Heart left ventricle (tissue), 16 donors: ENCODE data around the gene ELOF1. TPM values are rescaled to one million over a fixed set of nuclear protein-coding genes. Genes with fewer than 3 reads are reported as not detected.

Experiments used
- ATAC-seq, 4 donors: fragments of 200-7000 bp; cut with Tn5 transposase; one replicate each; pipeline ENCODE4 v1.9.1; 2020 to 2022; ENCODE audit warnings: moderate library complexity in 4 of 4, mild to moderate bottlenecking in 3 of 4, moderate number of reproducible peaks in 1 of 4
- DNase-seq, 5 donors: peaks; one replicate each; pipeline ENCODE4 v3.0.0-alpha.2; 2020
- H3K27ac ChIP-seq, 12 donors: fragments of 200-600 bp; sonication (generic) in 4 of 12; one replicate each; pipeline versions ENCODE4 v1.5.0 to v1.8.0; 2016 to 2022; ENCODE audit warnings: mild to moderate bottlenecking in 2 of 12
- H3K27me3 ChIP-seq, 9 donors: fragments of 200-600 bp; sonication (generic) in 2 of 9; one replicate each; pipeline versions ENCODE4 v1.5.1 to v1.8.0; 2016 to 2022; ENCODE audit warnings: mild to moderate bottlenecking in 3 of 9
- H3K36me3 ChIP-seq, 9 donors: fragments of 200-600 bp; sonication (generic) in 2 of 9; one replicate each; pipeline versions ENCODE4 v1.5.0 to v1.8.0; 2018 to 2022; ENCODE audit warnings: mild to moderate bottlenecking in 2 of 9
- H3K4me1 ChIP-seq, 12 donors: fragments of 200-600 bp; sonication (generic) in 4 of 12; one replicate each; pipeline versions ENCODE4 v1.5.0 to v1.8.0; 2016 to 2022; ENCODE audit warnings: mild to moderate bottlenecking in 3 of 12
- H3K4me3 ChIP-seq, 12 donors: fragments of 200-600 bp; sonication (generic) in 4 of 12; one replicate each; pipeline versions ENCODE4 v1.5.0 to v1.8.0; 2017 to 2022; ENCODE audit warnings: mild to moderate bottlenecking in 9 of 12, moderate library complexity in 4 of 12
- H3K9me3 ChIP-seq, 12 donors: fragments of 200-600 bp; sonication (generic) in 4 of 12; one replicate each; pipeline versions ENCODE4 v1.5.0 to v1.8.0; 2016 to 2022; ENCODE audit warnings: mild to moderate bottlenecking in 1 of 12
- CTCF ChIP-seq, 12 donors: fragments of 200-600 bp; sonication (generic) in 4 of 12; IDR thresholded peaks; one replicate each; pipeline versions ENCODE4 v1.5.0 to v1.8.0; 2018 to 2022; ENCODE audit warnings: antibody characterized with exemption in 12 of 12, mild to moderate bottlenecking in 5 of 12
- POLR2A ChIP-seq, 2 donors: fragments of 450-650 bp; IDR thresholded peaks; one replicate each; pipeline ENCODE4 v1.6.1; 2017; ENCODE audit warnings: antibody characterized with exemption in 2 of 2, mild to moderate bottlenecking in 2 of 2, moderate library complexity in 2 of 2
- WGBS, 4 donors: extraction: QIAGEN DNeasy Blood & Tissue Kit in 2 of 4; methylation state at CpG; one replicate each; pipeline versions ENCODE4 v1.1.5 to v1.1.7; 2013 to 2018; 5-methylcytosine and 5-hydroxymethylcytosine counted together
- intact Hi-C, 10 donors: fragments of 100-400 bp; cut with DNase I; formaldehyde crosslinking; loops; one replicate each; pipeline versions ENCODE4 v1.11.1 to v1.14.2; 2022
- polyA plus RNA-seq, 2 donors: library from polyadenylated mRNA; stranded (reverse); fragments of 200-250 nt; gene quantifications; one replicate each; pipeline ENCODE4 v1.2.3, GENCODE V29; 2013
- total RNA-seq, 9 donors: library from RNA; depleted of rRNA in 2 of 9; stranded (reverse); fragments of >200 nt in 2 of 9; fragmentation: NEBNext Ultra II Directional in 3 of 9; extraction: Animal tissue kit (Norgen Biotek cat#: 25700) in 3 of 9; gene quantifications; one replicate each; pipeline versions ENCODE4 v1.1.0 to v1.2.4, GENCODE V29; 2016 to 2023
- donor health status: ischemic (EF 13 %, LVEDD 7.1; RV severe dilation, severe dysfunction).
- donor health status: healthy with polysubstance abuse.
- donor health status: DM: no; HTN: yes; CAD: no.
- donor health status: DM: no; HTN: no; CAD: no.
- donor health status: ischemic (EF 25% LVEDD 6.9; RV normal size, moderate dysfunction).
- donor health status: ischemic (EF 25% LVEDD 5.7; RV mildly dilated, moderate dysfunction).
- donor health status: healthy.
- donor health status: DM: yes; HTN: yes; CAD: no.
- donor health status: ischemic (EF 35%, LVEDD 5.7; RV mildly dilated, moderate dysfunction).
- donor health status: nonischemic (EF 11% LVEDD 7.7; RV severe dilation, severe dysfunction).
- donor health status: DM: yes; HTN: yes; CAD: no.
- donor health status: PGD.
- donor health status: ischemic (EF 29% LVEDD 5.4; RV normal size, mild dysfunction).
- donor health status: nonischemic (EF 23%, LVEDD 6.1; RV moderate dilation, normal function).

Gene ELOF1
- total and polyA plus RNA-seq, 11 donors: 25.0 to 70.3 (median 31.1) TPM

GRCh38 chr19:11587975-11588631, 29.1 kb upstream of the ELOF1 start:
- Histone ChIP-seq H3K36me3 (no peaks in the 10 kb centered on the region), H3K4me3 (no peak overlapping the region), H3K9me3 (no peaks in the 10 kb centered on the region), H3K27ac (no peak overlapping the region), H3K4me1 (peaks cover 0 to 17% (median 0%) of the 10 kb centered on the region in 12 donors), H3K27me3 (no peaks in the 10 kb centered on the region)
- 64 to 70% (median 66%) methylated on average over 13 of the region's 13 CpGs for WGBS, 4 donors
- intact Hi-C loops: loop anchor here in 7 of 10 donors (1.0 to 10.0 kb wide), 9 partner anchors 29 to 551 kb away; partner anchors contain the start of genes CNN1 (in 1 of the 7), ELOF1 (in 1 of the 7), EPOR (in 1 of the 7) and TSPAN16 (in 1 of the 7)
- TF ChIP-seq POLR2A (IDR thresholded peaks at IDR 0.05) (no peak), CTCF (IDR thresholded peaks at IDR 0.05) (peak in 2 of 12 donors; percentile 1 to 14)
- ATAC-seq (peak; percentile 19 to 42 (median 36)), DNase-seq (no peak)

GRCh38 chr19:11587302-11587974, 28.4 kb upstream of the ELOF1 start:
- Histone ChIP-seq H3K36me3 (no peaks in the 10 kb centered on the region), H3K9me3 (no peaks in the 10 kb centered on the region), H3K27ac (no peak overlapping the region), H3K4me1 (peaks cover 0 to 23% (median 0%) of the 10 kb centered on the region in 12 donors), H3K4me3 (no peak overlapping the region), H3K27me3 (no peaks in the 10 kb centered on the region)
- intact Hi-C loops: loop anchor here in 7 of 10 donors (1.0 to 10.0 kb wide), 9 partner anchors 28 to 550 kb away; partner anchors contain the start of genes CNN1 (in 1 of the 7), ELOF1 (in 1 of the 7), EPOR (in 1 of the 7) and TSPAN16 (in 1 of the 7)
- ATAC-seq (peak; percentile 49 to 88 (median 88)), DNase-seq (peak; percentile 65 to 83 (median 73))
- WGBS, 4 donors: 2 to 5% (median 3%) methylated on average over 7 of the region's 7 CpGs
- TF ChIP-seq CTCF (IDR thresholded peaks at IDR 0.05) (peak; percentile 73 to 94 (median 82)), POLR2A (IDR thresholded peaks at IDR 0.05) (no peak)

- intact Hi-C loops: loop anchor here in 6 of 10 donors (2.0 to 10.0 kb wide), 8 partner anchors 52 to 549 kb away; partner anchors contain the start of genes CNN1 (in 1 of the 6), EPOR (in 1 of the 6) and TSPAN16 (in 1 of the 6)
- DNase-seq (no peak), ATAC-seq (no peak)
- no peak for TF ChIP-seq POLR2A (IDR thresholded peaks at IDR 0.05)
- TF ChIP-seq CTCF (IDR thresholded peaks at IDR 0.05): no peak
- 70 to 79% (median 74%) methylated on average over 4 to 6 of the region's 6 CpGs for WGBS, 4 donors
- no peaks in the 10 kb centered on the region for H3K36me3 ChIP-seq
- peaks cover 0 to 34% (median 1%) of the 10 kb centered on the region in 12 donors for H3K4me1 ChIP-seq
- H3K4me3 ChIP-seq: no peak overlapping the region
- H3K27ac ChIP-seq: no peak overlapping the region
- H3K27me3 ChIP-seq: peaks cover 0 to 4% (median 0%) of the 10 kb centered on the region in 9 donors
- no peaks in the 10 kb centered on the region for H3K9me3 ChIP-seq
These were observed 27.3 kb upstream of the ELOF1 start for GRCh38 chr19:11586331-11586730.

GRCh38 chr19:11581740-11582139, 22.7 kb upstream of the ELOF1 start:
- peak overlapping the region in 3 of 12 donors; percentile 5 to 87 (median 42) for H3K27ac ChIP-seq
- WGBS, 4 donors: 41 to 58% (median 47%) methylated on average over 3 of the region's 3 CpGs

More at GRCh38 chr19:11581740-11582139, 22.7 kb upstream of the ELOF1 start:
- TF ChIP-seq POLR2A (IDR thresholded peaks at IDR 0.05): no peak
- no peaks in the 10 kb centered on the region for H3K9me3 ChIP-seq
- intact Hi-C loops: loop anchor here in 3 of 10 donors (10.0 kb wide), 3 partner anchors 47 to 287 kb away; partner anchors contain the start of genes CNN1 (in 1 of the 3) and TSPAN16 (in 1 of the 3)
- peaks cover 0 to 22% (median 7%) of the 10 kb centered on the region in 9 donors for H3K27me3 ChIP-seq
- DNase-seq (no peak), ATAC-seq (peak in 1 of 4 donors; percentile 28)
- peak overlapping the region in 2 of 12 donors; percentile 2 to 23 for H3K4me3 ChIP-seq
- no peaks in the 10 kb centered on the region for H3K36me3 ChIP-seq
- H3K4me1 ChIP-seq: peaks cover 0 to 67% (median 8%) of the 10 kb centered on the region in 12 donors
